K562 (cell line): ENCODE results near the gene ERVW-1. TPM values are rescaled to one million over a fixed set of nuclear protein-coding genes. Genes with fewer than 3 reads are reported as not detected.

Source experiments
- ATAC-seq: fragments of 200-7000 bp; cut with Tn5 transposase; 3 replicates; pipeline ENCODE4 v1.9.1; 2020; ENCODE audit warnings: moderate library complexity
- BruUV-seq: library from RNA; stranded (reverse); fragments of 400-500 nt; replicated peaks from 2 replicates; lab custom pipeline; 2021; lab: Mats Ljungman, UMichigan
- CTCF ChIA-PET: fragments of 300-600 bp; formaldehyde crosslinking; extraction: SDS; loops from one replicate; lab custom pipeline; 2021; ENCODE audit warnings: low intra/inter-chr PET ratio; lab: Yijun Ruan, JAX
- POLR2A ChIA-PET: fragments of 300-600, 350-650 bp; sonication (Branson Sonifier 250); formaldehyde crosslinking; extraction: SDS; loops from one replicate; lab custom pipeline; 2021; ENCODE audit warnings: antibody characterized with exemption, inconsistent platforms; lab: Yijun Ruan, JAX
- DNase-seq, 4 experiments: peaks; one replicate each; pipeline versions ENCODE4 v3.0.0 to v3.0.0-alpha.2; 2011 to 2018; ENCODE audit warnings: low spot score in 3 of 4, mixed read lengths in 3 of 4; ENCODE audit errors: extremely low read depth in 1 of 4
- FAIRE-seq: peaks from 2 replicates; lab custom pipeline; 2011; peaks lifted over from hg19 to GRCh38; lab: Jason Lieb, UNC
- H2AFZ ChIP-seq: 2 replicates; pipeline ENCODE4 v1.6.0; 2011; ENCODE audit warnings: low read depth, low read length, control low read depth, inconsistent platforms
- H3K27ac ChIP-seq: fragments of 200-600 bp; 3 replicates; pipeline ENCODE4 v1.8.0; 2011; ENCODE audit warnings: low read depth, mild to moderate bottlenecking, control low read depth, inconsistent platforms, low read length, moderate library complexity, mixed read lengths; ENCODE audit errors: extremely low read depth
- H3K27me3 ChIP-seq, 2 experiments: fragments of 300-600 bp in 1 of 2; 2 replicates in 1 of 2; 3 replicates in 1 of 2; pipeline versions ENCODE4 v1.6.0 to v1.8.0; 2011; ENCODE audit warnings: inconsistent platforms in 2 of 2, low read length in 2 of 2, mild to moderate bottlenecking in 1 of 2, mixed read lengths in 1 of 2, moderate library complexity in 1 of 2; ENCODE audit not compliant: control insufficient read depth in 2 of 2, insufficient read depth in 2 of 2
- H3K36me3 ChIP-seq: fragments of 300-600 bp; 3 replicates; pipeline ENCODE4 v1.8.0; 2011; ENCODE audit warnings: mild to moderate bottlenecking, low read length, inconsistent platforms; ENCODE audit not compliant: control insufficient read depth, insufficient read depth
- H3K4me1 ChIP-seq, 2 experiments: fragments of 200-600 bp in 1 of 2; replicated peaks in 1 of 2; 2 replicates in 1 of 2; 3 replicates in 1 of 2; pipeline versions ENCODE4 v1.5.1 to v1.8.0; 2011; ENCODE audit warnings: inconsistent platforms in 2 of 2, low read length in 2 of 2, mild to moderate bottlenecking in 1 of 2, mixed read lengths in 1 of 2, moderate library complexity in 1 of 2; ENCODE audit not compliant: control insufficient read depth in 2 of 2, insufficient read depth in 2 of 2
- H3K4me2 ChIP-seq: 2 replicates; pipeline ENCODE4 v1.6.1; 2011; ENCODE audit warnings: low read length, control low read depth, inconsistent platforms, mixed read lengths; ENCODE audit not compliant: insufficient read depth
- H3K4me3 ChIP-seq: fragments of 200-600 bp; sonication (generic), shearing (Covaris generic); 2 replicates; pipeline ENCODE4 v1.5.1; 2016; ENCODE audit warnings: control low read depth, inconsistent platforms
- H3K79me2 ChIP-seq: fragments of 200-600 bp; 3 replicates; pipeline ENCODE4 v1.8.0; 2011; ENCODE audit warnings: low read length, inconsistent platforms; ENCODE audit not compliant: control insufficient read depth, insufficient read depth
- H3K9ac ChIP-seq, 2 experiments: 2 replicates each; pipeline versions ENCODE4 v1.6.0 to v1.6.1; 2011; ENCODE audit warnings: low read depth in 2 of 2, low read length in 2 of 2, control low read depth in 1 of 2, inconsistent platforms in 1 of 2, mild to moderate bottlenecking in 1 of 2, mixed read lengths in 1 of 2; ENCODE audit not compliant: insufficient read depth in 1 of 2
- H3K9me1 ChIP-seq: one replicate; pipeline ENCODE4 v1.6.0; 2011; ENCODE audit warnings: inconsistent platforms, mild to moderate bottlenecking, low read length, moderate library complexity; ENCODE audit not compliant: control insufficient read depth, insufficient read depth
- H3K9me3 ChIP-seq: replicated peaks from 2 replicates; pipeline ENCODE4 v1.5.1; 2011; ENCODE audit warnings: low read depth, low read length, inconsistent platforms; ENCODE audit not compliant: control insufficient read depth, insufficient read depth
- H4K20me1 ChIP-seq: replicated peaks from 2 replicates; pipeline ENCODE4 v1.6.1; 2011; ENCODE audit warnings: low read length, inconsistent platforms, mixed read lengths; ENCODE audit not compliant: control insufficient read depth, insufficient read depth
- CCAR2 ChIP-seq: fragments of 200-400 bp; formaldehyde crosslinking; IDR thresholded peaks from 2 replicates; pipeline ENCODE4 v1.6.1; 2017; ENCODE audit warnings: mild to moderate bottlenecking, low read depth, low read length
- CHD1 ChIP-seq: fragments of 200-600 bp; sonication (generic); IDR thresholded peaks from one replicate; pipeline ENCODE4 v1.6.1; 2012; ENCODE audit warnings: mild to moderate bottlenecking, moderate library complexity, low read length, inconsistent platforms
- GABPB1 ChIP-seq: sonication (generic); formaldehyde crosslinking; IDR thresholded peaks from 2 replicates; pipeline ENCODE4 v1.8.0; 2022; ENCODE audit warnings: mild to moderate bottlenecking, missing genetic modification reagents
- GMEB1 ChIP-seq: fragments of 250-450 bp; sonication (Bioruptor Pico); IDR thresholded peaks from 2 replicates; pipeline ENCODE4 v1.4.0; 2020; ENCODE audit warnings: mild to moderate bottlenecking
- HMG20B ChIP-seq: fragments of 250-450 bp; sonication (Bioruptor Pico); IDR thresholded peaks from 2 replicates; pipeline ENCODE4 v1.5.0; 2021; ENCODE audit warnings: mild to moderate bottlenecking
- NR2F6 ChIP-seq: fragments of 450-650 bp; formaldehyde crosslinking; IDR thresholded peaks from 2 replicates; pipeline ENCODE4 v1.4.0; 2020; ENCODE audit warnings: mild to moderate bottlenecking
- PRPF4 ChIP-seq: fragments of 200-400 bp; formaldehyde crosslinking; IDR thresholded peaks from one replicate; pipeline ENCODE4 v1.6.1; 2017; ENCODE audit warnings: low read length, low read depth, mild to moderate bottlenecking; ENCODE audit not compliant: insufficient read depth, poor library complexity, severe bottlenecking
- TBL1XR1 ChIP-seq, 2 experiments: IDR thresholded peaks; 2 replicates each; pipeline ENCODE4 v1.6.1; 2012; ENCODE audit warnings: improper control_type of control experiment in 2 of 2, low read length in 2 of 2, mild to moderate bottlenecking in 1 of 2
- ZNF224 ChIP-seq: sonication (generic); formaldehyde crosslinking; IDR thresholded peaks from 2 replicates; pipeline ENCODE4 v1.8.0; 2022; ENCODE audit warnings: mild to moderate bottlenecking, missing genetic modification reagents
- ZNF696 ChIP-seq: fragments of 250-450 bp; sonication (Bioruptor Pico); conservative IDR thresholded peaks from 2 replicates; pipeline ENCODE4 v1.4.0; 2020; ENCODE audit warnings: mild to moderate bottlenecking, moderate library complexity
- WGBS: fragments of 100-300 bp; shearing (Covaris generic); methylation state at CpG from one replicate; pipeline ENCODE4 v1.1.6; 2016; ENCODE audit warnings: low coverage, mixed read lengths; ENCODE audit not compliant: insufficient coverage; ENCODE audit errors: missing lambda C conversion rate; 5-methylcytosine and 5-hydroxymethylcytosine counted together
- in situ Hi-C: fragments of 300-500 bp; cut with MboI; formaldehyde crosslinking; loops from 4 replicates; pipeline ENCODE4 v1.15.0; 2018; ENCODE audit warnings: inconsistent platforms, mixed read lengths
- intact Hi-C: fragments of 100-400 bp; cut with micrococcal nuclease; formaldehyde crosslinking; loops from 2 replicates; pipeline ENCODE4 v1.14.2; 2022
- polyA plus RNA-seq, 8 experiments: library from polyadenylated mRNA; depleted of rRNA in 4 of 8; stranded (reverse) in 5 of 8; unstranded in 3 of 8; fragments of >200 nt; fragmentation: Nextera tagmentation in 2 of 8; fragmentation: Illumina TruSeq in 1 of 8; extraction: Ambion mirVana in 2 of 8; extraction: Trizol in 1 of 8; gene quantifications; 2 replicates each; pipeline versions ENCODE4 v1.2.1 to v1.2.3, GENCODE V29; 2011 to 2014; ENCODE audit warnings: inconsistent platforms in 1 of 8, missing spikeins in 1 of 8
- total RNA-seq, 7 experiments: library from RNA; depleted of rRNA in 6 of 7; stranded (reverse); fragments of >200 nt in 6 of 7; fragmentation: Illumina TruSeq in 2 of 7; extraction: Trizol in 2 of 7; gene quantifications; 2 replicates each; pipeline versions ENCODE4 v1.2.1 to v1.2.3, GENCODE V29; 2011 to 2021; ENCODE audit warnings: low replicate concordance in 1 of 7
- TF ChIP-seq, protein P1 (sequence below): fragments of 450-650 bp; IDR thresholded peaks from 2 replicates; pipeline ENCODE4 v1.6.1; 2018; ENCODE audit not compliant: partially characterized antibody

ERVW-1 gene
- total and polyA plus RNA-seq, 9 of the 15 experiments (the other 6 are each of a cell fraction or from before 2014, with no cell fraction given) = not detected

DNA sequence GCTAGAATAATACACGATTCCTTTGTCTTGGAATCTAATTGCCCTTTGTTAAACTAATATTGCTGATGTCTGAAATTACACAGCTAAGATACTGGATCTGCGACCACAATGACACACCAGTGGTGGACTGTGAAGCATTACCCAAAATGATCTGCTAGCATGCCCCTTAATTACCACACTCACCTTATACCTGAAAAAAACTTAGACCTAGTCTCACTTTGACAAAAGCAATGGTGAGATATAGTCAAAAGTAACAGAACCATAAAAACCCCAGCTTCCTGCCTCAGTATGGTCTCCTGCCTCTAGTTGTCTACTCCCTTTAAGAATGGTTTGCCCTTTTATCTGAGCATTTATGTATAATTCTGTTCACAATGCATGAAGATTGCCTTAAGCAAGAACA is 20.8 kb upstream of the ERVW-1 start (continued):
- no peak for TF ChIP-seq GMEB1
- TF ChIP-seq NR2F6 (CRISPR knock-in tag) = no peak
- TF ChIP-seq GABPB1 (CRISPR knock-in tag) = no peak
- TF ChIP-seq TBL1XR1 (IDR thresholded peaks at IDR 0.05; ENCODE audit: low read length in 2 of 2) = no peak
- no peak for TF ChIP-seq ZNF696 (CRISPR knock-in tag)

DNA sequence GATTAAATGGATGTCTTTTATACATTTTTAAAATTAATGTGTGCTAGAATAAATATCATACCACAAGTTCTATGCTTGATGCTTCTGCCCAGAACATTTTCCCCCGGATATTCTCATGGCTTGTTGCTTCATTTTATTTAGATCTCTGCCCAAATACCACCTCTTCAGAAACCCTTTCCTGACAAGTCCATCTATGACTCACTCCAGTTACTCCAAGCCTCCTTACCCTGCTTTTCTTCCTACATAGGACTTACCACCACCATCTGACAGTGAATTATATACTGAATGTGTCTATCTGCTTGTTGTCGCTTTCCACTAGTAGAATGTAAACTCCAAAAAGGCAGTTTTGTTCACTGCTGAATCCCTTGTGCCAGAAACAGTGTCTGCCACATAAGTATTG is 19.1 kb upstream of the ERVW-1 start:
- Histone ChIP-seq H3K9me1 (no peaks in the 10 kb centered on the region), H3K4me2 (no peak overlapping the region), H3K27ac (no peak overlapping the region), H3K9me3 (no peaks in the 10 kb centered on the region), H3K79me2 (no peaks in the 10 kb centered on the region), H3K9ac (no peak overlapping the region), H3K27me3 (no peaks in the 10 kb centered on the region), H4K20me1 (no peaks in the 10 kb centered on the region), H2AFZ (no peak overlapping the region), H3K36me3 (peaks cover 34% of the 10 kb centered on the region), H3K4me3 (no peak overlapping the region), H3K4me1 (no peaks in the 10 kb centered on the region)
- TF ChIP-seq CHD1 = no peak
- TF ChIP-seq, protein P1, sequence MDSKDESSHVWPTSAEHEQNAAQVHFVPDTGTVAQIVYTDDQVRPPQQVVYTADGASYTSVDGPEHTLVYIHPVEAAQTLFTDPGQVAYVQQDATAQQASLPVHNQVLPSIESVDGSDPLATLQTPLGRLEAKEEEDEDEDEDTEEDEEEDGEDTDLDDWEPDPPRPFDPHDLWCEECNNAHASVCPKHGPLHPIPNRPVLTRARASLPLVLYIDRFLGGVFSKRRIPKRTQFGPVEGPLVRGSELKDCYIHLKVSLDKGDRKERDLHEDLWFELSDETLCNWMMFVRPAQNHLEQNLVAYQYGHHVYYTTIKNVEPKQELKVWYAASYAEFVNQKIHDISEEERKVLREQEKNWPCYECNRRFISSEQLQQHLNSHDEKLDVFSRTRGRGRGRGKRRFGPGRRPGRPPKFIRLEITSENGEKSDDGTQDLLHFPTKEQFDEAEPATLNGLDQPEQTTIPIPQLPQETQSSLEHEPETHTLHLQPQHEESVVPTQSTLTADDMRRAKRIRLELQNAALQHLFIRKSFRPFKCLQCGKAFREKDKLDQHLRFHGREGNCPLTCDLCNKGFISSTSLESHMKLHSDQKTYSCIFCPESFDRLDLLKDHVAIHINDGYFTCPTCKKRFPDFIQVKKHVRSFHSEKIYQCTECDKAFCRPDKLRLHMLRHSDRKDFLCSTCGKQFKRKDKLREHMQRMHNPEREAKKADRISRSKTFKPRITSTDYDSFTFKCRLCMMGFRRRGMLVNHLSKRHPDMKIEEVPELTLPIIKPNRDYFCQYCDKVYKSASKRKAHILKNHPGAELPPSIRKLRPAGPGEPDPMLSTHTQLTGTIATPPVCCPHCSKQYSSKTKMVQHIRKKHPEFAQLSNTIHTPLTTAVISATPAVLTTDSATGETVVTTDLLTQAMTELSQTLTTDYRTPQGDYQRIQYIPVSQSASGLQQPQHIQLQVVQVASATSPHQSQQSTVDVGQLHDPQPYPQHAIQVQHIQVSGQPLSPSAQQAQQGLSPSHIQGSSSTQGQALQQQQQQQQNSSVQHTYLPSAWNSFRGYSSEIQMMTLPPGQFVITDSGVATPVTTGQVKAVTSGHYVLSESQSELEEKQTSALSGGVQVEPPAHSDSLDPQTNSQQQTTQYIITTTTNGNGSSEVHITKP = no peak
- no peak for TF ChIP-seq PRPF4
- no peak for TF ChIP-seq ZNF224
- no peak for TF ChIP-seq HMG20B (CRISPR knock-in tag)
- no peak for TF ChIP-seq CCAR2
- ChIA-PET CTCF (no interaction called here), POLR2A (no interaction called here)
- intact Hi-C loops = no loop called here
- no peak for DNase-seq
- no TSS peak for BruUV-seq
- in situ Hi-C loops = no loop called here
- 75% methylated on average over 2 of the region's 2 CpGs for WGBS
- FAIRE-seq = no peak
- ATAC-seq = no peak
